ENCODE data around the gene TMC6. TPM values are rescaled to one million over a fixed set of nuclear protein-coding genes. Genes with fewer than 3 reads are reported as not detected.

TMC6 gene
- total and polyA plus RNA-seq, 12 donors: 2.5 to 79.0 (median 19.1) TPM

GRCh38 chr17:78081551-78081950, 47.0 kb downstream of the TMC6 start:
- H3K4me3 ChIP-seq: no peak overlapping the region
- no peak for DNase-seq
- intact Hi-C loops (cut with DNase I): no loop called here
- 79 to 84% (median 81%) methylated on average over 3 of the region's 3 CpGs for WGBS, 4 donors
- no peak for TF ChIP-seq POLR2A (IDR thresholded peaks at IDR 0.05)
- TF ChIP-seq, protein P1, sequence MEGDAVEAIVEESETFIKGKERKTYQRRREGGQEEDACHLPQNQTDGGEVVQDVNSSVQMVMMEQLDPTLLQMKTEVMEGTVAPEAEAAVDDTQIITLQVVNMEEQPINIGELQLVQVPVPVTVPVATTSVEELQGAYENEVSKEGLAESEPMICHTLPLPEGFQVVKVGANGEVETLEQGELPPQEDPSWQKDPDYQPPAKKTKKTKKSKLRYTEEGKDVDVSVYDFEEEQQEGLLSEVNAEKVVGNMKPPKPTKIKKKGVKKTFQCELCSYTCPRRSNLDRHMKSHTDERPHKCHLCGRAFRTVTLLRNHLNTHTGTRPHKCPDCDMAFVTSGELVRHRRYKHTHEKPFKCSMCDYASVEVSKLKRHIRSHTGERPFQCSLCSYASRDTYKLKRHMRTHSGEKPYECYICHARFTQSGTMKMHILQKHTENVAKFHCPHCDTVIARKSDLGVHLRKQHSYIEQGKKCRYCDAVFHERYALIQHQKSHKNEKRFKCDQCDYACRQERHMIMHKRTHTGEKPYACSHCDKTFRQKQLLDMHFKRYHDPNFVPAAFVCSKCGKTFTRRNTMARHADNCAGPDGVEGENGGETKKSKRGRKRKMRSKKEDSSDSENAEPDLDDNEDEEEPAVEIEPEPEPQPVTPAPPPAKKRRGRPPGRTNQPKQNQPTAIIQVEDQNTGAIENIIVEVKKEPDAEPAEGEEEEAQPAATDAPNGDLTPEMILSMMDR (IDR thresholded peaks at IDR 0.05): no peak
- no peak overlapping the region for H3K27ac ChIP-seq
- H3K36me3 ChIP-seq (replicated peaks in 1 of 2): peaks cover 0 to 66% of the 10 kb centered on the region in 2 donors
- no peaks in the 10 kb centered on the region for H3K4me1 ChIP-seq (replicated peaks in 1 of 2)
- H3K27me3 ChIP-seq: no peaks in the 10 kb centered on the region
- no peaks in the 10 kb centered on the region for H3K9me3 ChIP-seq (replicated peaks in 1 of 3)

GRCh38 chr17:78079253-78079652, 49.3 kb downstream of the TMC6 start:
- DNase-seq: no peak
- intact Hi-C loops (cut with DNase I): no loop called here
- no peak for TF ChIP-seq POLR2A (IDR thresholded peaks at IDR 0.05)
- TF ChIP-seq, protein P1 (IDR thresholded peaks at IDR 0.05): no peak
- Histone ChIP-seq H3K9me3 (replicated peaks in 1 of 3) (no peaks in the 10 kb centered on the region), H3K27me3 (no peaks in the 10 kb centered on the region), H3K36me3 (replicated peaks in 1 of 2) (peaks cover 0 to 83% of the 10 kb centered on the region in 2 donors), H3K4me3 (no peak overlapping the region), H3K4me1 (replicated peaks in 1 of 2) (no peaks in the 10 kb centered on the region), H3K27ac (no peak overlapping the region)
- 85 to 97% (median 95%) methylated on average over 6 of the region's 6 CpGs for WGBS, 4 donors

DNA sequence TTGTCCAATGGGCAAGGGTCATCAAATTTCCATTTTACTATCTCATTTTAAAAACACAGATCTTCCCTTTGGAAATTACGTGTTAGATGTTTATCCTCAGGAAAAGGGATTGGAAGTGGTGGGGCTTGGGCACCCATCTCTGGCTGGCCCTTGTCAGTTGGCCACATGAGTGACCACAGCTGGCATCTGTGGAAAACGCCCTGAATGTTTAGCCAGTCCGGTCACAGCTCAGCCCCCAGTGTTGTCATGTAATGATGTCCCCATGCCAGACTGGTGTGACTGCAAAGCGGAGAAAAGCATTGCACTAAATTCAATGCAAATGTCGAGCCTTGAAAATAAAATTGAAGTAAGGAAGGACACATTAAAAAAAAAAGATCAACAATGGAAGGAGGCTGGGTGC, 53.0 kb downstream of the TMC6 start:
- peaks cover 0 to 98% of the 10 kb centered on the region in 2 donors for H3K36me3 ChIP-seq (replicated peaks in 1 of 2)
- no peaks in the 10 kb centered on the region for H3K27me3 ChIP-seq
- intact Hi-C loops (cut with DNase I): no loop called here

GRCh38 chr17:78075011-78075410, 53.5 kb downstream of the TMC6 start:
- intact Hi-C loops (cut with DNase I): no loop called here

More for the DNA sequence above, 53.0 kb downstream of the TMC6 start:
- TF ChIP-seq POLR2A (IDR thresholded peaks at IDR 0.05): no peak
- TF ChIP-seq, protein P1 (IDR thresholded peaks at IDR 0.05): no peak
- DNase-seq: no peak
- Histone ChIP-seq H3K4me1 (replicated peaks in 1 of 2) (no peaks in the 10 kb centered on the region), H3K4me3 (no peak overlapping the region), H3K27ac (no peak overlapping the region), H3K9me3 (replicated peaks in 1 of 3) (no peaks in the 10 kb centered on the region)
- WGBS, 4 donors: 91 to 96% (median 94%) methylated on average over 5 of the region's 5 CpGs

More at GRCh38 chr17:78075011-78075410, 53.5 kb downstream of the TMC6 start:
- H3K4me3 ChIP-seq: no peak overlapping the region
- no peaks in the 10 kb centered on the region for H3K27me3 ChIP-seq
- no peaks in the 10 kb centered on the region for H3K9me3 ChIP-seq (replicated peaks in 1 of 3)
- TF ChIP-seq, protein P1 (IDR thresholded peaks at IDR 0.05): no peak
- no peak for TF ChIP-seq POLR2A (IDR thresholded peaks at IDR 0.05)
- H3K4me1 ChIP-seq (replicated peaks in 1 of 2): no peaks in the 10 kb centered on the region
- no peak for DNase-seq
- H3K27ac ChIP-seq: no peak overlapping the region
- 96 to 99% (median 97%) methylated on average over 10 of the region's 10 CpGs for WGBS, 4 donors
- H3K36me3 ChIP-seq (replicated peaks in 1 of 2): peaks cover 0 to 92% of the 10 kb centered on the region in 2 donors

All from adrenal gland (tissue), 12 donors.